ENCODE measurements around the gene AATK.

Gene AATK

DNA sequence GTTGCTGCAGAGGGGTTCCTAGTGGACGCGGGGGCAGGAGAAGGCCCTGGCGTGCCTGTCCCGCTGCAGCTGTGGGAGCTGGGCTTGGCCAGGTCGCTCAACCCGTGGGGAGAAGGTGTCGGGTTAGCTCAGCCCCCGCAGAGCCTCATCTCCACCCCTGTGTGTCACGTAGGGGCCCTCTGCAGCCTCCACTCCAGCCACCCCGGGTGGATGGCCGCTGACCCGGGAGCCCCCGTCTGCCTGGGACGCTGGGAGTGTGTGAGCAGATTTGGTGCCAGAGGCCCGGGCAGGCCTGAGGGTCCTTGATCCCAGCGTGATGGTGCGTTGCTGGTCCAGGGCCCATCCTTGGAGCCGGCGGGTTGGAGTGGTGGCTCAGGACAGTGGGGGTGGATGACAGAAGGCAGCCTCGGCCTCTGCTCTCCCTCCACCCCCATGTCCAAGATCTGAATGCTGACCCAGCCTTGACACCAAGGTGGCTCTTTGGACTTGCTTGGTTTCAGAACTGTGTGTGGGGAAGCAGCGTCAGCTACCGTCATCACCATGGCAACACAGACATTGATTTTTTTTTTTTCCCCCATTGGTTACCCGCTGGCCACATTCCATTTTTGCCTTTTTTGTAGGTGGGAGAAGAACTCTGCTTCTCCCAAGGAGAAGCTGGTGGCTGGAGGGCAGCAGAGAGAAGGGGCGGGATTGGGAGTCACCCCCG, 95.3 kb downstream of the AATK start:
- no peak for DNase-seq (ENCODE audit: low read depth)

DNA sequence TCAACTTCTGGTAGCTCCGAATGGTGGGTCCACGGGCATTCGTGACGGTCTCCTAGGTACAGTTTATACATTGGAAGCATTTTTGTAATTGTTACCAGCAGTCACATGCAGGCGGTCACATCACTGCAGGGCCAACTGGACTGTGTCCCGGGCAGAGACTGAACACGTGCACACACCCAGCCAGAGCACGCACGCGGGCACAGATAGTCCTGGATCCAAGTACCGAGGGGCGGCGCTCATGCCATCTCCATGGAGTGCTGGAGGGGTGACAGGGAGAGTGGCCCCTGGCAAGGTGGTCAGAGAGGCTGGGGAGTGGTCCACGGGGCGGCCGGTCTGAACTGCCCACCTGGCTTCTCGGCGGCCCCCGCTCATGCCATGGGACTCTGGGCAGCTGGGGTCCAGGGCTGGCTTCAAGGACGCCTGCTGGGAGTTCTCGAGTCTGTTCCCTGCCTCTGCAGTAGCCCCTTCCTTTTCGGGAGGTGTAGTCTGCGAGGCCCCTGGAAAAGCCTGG, 96.8 kb downstream of the AATK start:
- no peak for DNase-seq (ENCODE audit: low read depth)

- DNase-seq (ENCODE audit: low read depth) = no peak
Measured at GRCh38 chr17:81068411-81069134, 97.4 kb downstream of the AATK start.

DNA sequence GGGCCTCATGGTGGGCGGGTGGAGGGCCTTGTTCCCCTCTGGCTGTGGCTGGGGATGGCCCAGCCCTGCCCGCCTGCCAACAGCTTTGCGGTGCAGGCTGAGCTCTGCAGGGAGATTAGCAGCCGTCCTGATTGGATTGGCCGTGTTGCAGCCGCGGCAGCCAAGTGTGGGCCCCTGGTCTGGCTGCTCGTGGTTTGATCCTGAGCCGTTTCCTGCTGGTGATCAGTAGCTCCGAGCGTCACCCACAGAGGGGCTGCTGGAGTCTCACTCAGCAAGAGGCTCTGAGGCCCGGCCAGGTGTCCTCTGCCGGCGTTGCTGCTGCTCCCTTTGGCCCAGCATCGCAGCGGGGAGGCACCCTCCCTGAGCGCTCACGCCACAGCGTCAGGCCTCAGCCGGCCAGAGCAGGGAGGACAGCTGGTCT, 98.6 kb downstream of the AATK start:
- DNase-seq (ENCODE audit: low read depth) = peak; percentile 63
